Suppressor macrophage (primary cell): ENCODE results near the gene FRMD4A.

Experiments
- DNase-seq, 4 experiments: peaks; one replicate each; pipeline ENCODE4 v3.0.0-alpha.2; 2020 to 2022

The FRMD4A gene

DNA sequence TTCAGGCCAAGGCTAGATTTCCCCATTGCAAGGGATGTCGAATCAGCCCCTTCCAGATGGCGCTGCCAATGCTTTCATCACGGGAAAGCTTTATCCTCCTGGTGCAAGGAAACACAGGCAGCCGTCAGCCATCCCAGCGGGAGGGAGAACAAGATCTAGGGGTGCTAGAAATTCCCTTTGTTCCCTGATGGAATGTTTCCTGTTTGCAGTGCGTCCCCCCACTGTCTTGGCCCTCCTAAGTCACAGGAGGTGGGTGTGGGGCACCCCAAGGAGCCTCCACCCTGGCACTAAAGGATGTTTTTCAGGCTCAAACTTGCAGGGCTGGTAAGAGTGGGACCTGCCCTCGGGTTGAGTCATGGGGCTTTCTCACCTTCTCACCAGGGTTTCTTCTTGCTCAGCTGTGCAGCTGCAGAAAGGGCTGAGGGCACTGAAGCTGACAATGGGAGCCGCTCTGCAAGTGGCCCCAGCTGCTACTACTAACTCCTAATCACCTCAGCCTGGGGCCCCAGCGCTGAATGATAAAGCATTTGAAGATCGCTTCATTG is 640.4 kb downstream of the FRMD4A start:
- DNase-seq = no peak

DNA sequence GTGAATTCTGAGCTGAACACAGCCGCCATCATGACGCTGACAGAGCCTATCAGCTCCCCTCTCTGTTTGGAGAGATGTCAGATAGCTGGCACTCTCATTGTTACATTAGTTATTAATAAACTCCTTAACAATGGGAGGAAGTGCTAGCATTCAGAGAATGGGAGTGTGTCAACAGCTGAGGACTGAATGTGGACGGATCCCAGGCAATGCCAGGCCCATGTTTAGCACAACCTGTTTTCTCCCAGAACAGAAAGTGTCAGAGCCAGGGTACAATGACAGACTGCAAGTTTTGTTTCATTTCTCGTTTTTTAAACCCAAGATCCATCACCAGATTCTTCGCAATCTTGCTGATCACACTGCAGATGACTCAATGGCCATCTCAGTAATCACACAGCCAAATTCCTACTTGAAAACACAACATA is 644.4 kb downstream of the FRMD4A start:
- DNase-seq = peak; percentile 64 to 86 (median 75)

DNA sequence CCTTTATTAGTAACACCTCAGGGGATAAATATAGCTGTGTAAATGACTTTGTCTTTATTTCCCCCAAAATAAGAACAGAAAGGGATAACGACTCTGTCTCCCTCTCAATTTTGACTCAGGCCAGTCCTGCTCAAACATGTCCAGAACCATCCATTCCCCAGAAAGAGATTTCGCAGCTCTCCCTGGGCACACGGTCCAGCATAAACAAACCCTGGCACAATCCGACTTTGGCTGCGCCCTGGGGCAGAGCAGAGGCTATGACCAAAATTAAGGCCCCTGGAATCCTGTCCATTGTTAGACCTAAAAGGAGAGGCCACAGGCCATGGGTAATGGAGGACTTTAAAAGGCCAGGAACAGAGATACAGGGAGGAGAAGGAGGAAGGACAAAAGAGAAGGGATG is 644.8 kb downstream of the FRMD4A start:
- no peak for DNase-seq

DNA sequence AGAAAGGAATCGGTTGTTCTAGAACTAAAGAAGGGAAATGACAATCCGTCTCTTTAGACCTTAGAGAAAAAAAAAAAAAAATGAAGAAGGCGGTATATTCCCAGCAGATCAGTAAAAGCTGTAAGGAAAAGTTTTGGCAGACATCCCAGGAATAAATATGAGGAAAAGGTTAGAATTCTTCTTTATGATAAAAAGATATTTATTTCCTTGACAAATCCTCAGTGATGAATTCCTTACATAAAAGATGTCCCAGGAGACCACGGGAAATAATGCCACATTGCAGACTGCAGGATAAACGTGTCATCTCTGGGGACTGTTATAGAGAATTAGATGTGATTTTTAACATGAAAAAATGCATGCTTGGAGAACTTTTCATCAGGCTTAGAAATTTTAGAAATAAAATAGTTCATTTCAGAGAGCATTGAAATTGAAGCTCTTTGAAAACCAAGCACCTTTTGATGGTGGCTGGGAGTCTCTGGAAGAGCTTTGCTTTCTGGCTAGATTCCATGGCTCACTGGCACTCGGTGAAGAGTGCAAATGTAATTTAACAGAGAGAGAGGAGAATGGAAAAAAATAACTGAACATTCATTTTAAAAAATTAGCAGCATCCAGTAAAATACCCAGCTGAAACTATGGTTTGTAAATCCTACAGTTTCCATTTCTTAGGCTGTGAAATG is 645.8 kb downstream of the FRMD4A start:
- DNase-seq = no peak

DNA sequence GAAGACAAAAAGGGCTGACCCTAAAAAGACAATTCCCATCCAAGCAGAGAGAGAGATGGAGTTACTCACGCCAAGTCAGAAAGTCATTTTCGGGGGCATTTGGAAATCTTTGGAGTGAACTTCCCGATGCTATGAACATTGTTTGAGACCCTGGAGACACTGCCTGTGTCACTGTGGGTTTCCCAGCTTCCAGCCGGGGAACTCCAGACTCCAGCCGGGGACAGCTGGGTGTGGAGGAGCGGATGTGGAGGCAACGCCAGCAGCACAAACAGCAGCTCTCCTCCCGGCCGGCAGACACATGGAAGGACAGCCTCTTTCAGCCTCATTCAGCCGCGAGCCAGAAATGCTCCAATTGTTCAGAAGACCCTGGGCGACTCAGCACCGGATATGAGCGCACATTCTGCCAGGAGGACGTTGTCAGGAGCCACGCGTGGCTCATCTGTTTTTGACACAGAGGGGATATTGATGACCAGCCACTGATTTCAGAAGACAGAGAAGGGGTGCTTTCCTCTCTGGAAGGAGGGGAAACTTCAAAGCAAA is 646.4 kb downstream of the FRMD4A start:
- no peak for DNase-seq

DNA sequence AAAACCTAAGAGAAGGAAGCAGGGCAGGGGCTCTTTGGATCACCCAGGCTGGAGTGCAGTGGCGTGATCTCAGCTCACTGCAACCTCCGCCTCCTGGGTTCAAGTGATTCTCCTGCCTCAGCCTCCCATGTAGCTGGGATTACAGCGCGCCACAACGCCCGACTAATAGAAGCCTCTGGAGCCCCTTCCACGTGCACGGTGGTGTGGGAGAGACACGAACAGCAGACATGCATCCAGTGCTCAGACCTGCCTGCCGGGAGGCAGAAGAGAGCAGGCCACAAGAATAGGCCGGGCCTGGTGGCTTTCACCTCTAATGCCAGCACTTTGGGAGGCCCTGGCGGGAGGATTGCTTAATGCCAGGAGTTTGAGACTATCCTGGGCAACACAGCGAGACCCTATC is 647.7 kb downstream of the FRMD4A start:
- DNase-seq = no peak

DNA sequence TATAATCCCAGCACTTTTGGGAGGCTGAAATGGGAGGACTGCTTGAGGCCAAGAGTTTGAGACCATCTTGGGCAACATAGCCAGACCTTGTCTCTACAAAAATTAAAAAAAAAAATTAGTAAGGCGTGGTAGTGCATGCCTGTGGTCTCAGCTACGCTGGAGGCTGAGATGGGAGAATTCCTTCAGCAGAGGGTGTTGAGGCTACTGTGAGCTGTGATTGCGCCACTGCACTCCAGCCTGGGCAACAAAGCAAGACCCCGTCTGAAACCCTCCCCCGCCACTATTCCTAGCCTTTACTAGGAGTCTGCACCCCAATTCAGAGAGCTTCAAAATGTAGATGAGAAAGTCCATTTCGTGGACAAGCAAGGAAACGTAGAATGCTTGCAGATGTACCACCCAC is 648.8 kb downstream of the FRMD4A start:
- no peak for DNase-seq

DNA sequence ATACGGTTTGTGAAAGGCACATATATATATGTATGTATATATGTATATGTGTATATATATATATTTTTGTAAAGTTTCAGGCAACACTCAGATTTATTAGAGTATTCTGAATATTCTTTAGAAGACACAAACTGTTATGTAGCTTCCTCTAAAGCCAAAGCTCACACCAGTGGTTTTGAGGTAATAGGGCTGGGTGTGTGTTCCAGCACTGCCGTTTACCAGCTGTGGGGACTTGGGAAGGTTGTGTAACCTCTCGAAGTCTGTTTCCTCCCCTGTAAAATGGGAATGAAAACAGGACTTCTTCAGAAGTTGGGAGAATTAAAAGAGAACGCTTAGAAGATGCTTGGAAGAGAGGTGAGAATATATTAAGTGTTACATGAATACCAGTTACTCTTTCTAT is 649.2 kb downstream of the FRMD4A start:
- no peak for DNase-seq

DNA sequence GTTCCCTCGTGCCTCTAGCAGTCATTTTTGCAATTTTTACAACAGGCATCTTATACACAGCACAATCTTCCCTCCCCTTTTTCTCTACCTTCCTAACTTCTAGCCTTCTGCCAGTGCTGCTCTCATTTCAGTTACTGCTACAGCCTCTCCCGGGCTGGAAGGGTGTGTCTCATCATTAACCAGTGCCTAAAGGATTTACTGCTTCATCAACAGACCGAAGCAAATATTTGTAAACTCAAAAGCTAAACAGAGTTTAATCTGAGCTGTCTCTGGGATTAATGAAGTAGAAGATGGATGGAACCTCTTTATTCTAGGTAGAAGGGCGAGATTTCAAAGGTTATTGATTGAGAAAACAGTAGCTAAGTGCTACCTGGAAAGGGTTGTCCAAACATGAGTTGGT is 649.6 kb downstream of the FRMD4A start:
- DNase-seq = no peak

DNA sequence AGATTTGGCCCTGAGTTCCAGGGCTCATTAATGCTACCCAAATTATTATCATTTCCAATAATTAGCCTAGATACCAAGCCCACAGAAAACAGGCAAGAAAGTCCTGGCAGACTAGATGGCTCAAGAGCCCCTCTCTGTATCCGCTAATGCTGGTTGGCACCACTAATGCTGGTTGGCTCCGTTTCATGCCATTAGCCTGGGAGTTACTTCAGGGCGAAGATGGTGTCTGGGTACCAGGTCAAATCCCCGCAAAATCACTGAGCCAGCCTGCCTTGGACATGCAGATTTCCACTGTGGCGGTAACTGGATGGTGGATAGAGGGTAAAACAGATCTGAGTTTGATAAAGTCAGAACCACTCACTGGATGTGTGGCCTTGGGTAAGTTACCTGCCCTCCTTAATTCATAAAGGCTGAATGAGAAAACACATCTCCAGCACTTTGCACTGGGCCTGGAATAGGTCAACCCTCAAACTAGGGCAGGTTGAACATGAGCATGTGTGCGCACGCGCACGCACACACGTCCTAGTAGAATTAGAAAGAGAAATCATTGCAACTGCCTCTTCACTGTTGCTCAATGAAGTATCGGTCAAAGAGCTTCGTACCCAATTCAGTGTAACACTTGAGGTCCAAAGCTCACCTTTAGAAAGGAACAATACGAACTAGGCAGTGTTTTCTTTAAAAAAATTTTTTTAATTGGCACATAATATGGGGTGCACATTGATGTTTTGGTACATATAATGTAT is 652.5 kb downstream of the FRMD4A start:
- DNase-seq = no peak

DNA sequence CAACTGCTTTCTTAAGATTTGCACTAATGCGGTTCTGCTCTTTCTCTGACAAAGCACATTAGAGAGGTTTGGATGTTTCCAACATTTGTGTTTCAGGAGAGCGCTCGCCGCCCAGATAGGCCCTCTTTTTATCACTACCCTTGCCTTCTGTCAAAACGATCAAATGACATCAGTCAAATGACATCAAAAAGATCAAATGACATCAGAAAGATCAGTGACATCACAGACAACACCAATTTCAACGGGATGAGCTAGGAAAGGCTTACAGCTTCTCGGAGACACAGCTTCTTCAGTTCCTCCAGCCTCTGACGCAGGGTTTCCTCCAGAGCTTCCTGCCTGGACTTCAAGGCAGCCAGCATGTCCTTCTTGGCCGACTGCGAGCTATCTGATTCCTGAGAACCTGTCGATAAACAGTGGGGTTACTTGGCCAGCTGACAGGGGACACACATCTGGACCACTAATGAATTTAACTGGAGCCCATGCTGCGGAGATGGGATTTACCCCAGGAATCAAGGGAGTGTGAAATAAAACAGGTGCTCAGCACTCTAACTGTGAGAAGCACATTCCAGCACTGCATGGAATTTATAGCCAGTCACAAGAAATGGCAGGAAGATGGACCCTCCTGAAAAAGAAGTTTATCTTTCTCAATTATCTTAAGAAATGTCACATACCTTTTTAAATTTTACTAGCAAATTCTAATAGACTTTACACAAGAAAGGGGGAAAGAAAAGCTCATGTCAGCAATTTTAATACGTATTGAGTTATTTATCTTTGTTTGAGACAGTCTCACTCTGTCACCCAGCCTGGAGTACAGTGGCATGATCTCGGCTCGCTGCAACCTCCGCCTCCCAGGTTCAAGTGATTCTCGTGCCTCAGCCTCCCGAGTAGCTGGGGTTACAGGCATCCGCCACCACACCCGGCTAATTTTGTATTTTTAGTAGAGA is 655.8 kb downstream of the FRMD4A start:
- DNase-seq = peak in 1 of 4 experiments; percentile 10

DNA sequence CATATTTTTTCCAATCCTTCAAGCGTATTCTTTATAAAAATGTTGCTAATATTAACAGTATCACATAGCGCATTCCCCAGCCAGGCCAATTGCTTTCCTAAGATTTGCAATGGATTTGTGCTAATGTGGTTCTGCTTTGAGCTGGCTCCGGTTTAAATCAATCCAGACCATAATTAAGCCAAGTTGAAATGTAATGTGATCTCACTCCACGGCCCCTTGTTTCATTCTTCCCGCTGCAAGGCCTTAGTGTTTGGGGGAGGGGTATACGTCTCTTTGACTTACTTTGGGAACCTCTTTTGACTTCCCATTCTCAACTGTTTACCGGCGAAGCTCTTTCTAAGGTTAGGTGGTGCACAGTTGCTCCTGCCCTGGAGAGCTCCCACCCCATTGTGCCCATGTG is 657.6 kb downstream of the FRMD4A start:
- no peak for DNase-seq

DNA sequence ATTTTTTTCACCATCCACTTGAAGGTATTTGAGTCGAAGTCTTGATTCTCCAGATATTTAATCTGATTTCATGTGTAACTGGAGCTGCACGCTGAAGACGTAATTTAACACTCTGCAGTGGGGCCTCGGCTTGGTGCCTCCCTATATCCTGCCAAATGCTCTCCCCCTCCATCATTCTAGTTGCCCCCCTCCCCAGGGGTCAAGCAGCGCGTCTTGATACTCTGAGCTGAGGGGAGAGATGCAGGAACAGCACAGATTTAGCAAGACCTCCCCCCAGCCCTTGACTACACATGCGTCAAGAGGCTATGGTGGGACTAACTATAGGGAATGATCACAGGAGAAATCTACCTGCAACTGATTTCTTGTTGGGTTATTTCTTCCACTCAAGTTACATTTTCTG is 658.2 kb downstream of the FRMD4A start:
- DNase-seq = no peak

DNA sequence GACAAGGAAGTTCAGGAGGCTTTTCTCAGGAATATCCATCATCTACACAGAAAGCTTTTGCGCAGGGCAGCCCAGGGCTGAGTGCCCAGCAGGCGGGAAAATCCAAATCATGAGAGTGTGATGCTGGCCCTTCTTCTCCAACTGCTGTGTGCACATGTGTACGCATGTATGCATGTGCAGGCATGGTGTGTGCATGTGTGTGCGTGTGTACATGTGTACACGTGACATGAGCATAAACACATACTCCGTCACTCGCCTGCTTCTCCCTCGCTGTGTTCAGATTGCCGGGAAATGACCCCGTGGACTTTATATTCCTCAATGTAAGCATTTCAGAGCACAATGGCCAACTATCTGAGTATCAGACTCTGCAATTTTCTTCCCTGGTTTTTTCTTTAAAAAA is 658.8 kb downstream of the FRMD4A start:
- DNase-seq = no peak

DNA sequence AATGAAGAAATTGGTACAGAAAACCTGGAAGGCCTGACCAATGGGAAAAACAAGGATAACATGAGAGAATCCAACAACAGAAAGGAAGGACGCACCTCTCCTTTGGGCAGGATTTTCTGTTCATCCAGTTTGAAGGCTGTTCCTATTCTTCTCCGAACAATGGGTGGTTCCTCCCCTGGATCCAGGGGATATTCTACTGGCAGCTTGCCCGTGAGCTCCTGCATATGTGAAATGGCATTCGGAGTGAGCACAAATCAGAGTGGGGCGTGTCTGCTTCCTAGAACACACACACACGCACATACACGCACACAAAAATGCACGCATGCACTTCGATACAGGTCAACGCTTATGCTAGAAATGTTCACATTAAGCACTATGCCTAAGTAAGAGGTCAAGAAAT is 660.4 kb downstream of the FRMD4A start:
- no peak for DNase-seq

DNA sequence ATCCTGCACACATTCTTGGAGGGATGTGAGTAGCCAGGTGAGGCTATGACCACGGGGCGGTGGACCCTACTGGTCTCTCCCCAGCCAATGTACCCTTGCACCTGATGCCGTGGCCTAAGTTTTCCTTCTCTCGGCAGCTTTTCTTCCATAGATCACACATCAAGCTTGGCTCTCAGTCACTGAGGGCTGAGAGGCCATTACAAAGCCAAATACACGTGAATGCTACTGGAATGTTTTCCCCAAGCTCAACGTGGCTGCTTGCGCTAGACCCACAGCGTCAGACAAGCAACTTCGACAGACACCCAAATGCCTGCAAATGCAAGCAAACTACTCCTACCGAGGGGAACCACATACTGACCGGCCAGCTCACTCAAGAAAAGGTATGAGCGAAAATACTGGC is 660.8 kb downstream of the FRMD4A start:
- DNase-seq = no peak

DNA sequence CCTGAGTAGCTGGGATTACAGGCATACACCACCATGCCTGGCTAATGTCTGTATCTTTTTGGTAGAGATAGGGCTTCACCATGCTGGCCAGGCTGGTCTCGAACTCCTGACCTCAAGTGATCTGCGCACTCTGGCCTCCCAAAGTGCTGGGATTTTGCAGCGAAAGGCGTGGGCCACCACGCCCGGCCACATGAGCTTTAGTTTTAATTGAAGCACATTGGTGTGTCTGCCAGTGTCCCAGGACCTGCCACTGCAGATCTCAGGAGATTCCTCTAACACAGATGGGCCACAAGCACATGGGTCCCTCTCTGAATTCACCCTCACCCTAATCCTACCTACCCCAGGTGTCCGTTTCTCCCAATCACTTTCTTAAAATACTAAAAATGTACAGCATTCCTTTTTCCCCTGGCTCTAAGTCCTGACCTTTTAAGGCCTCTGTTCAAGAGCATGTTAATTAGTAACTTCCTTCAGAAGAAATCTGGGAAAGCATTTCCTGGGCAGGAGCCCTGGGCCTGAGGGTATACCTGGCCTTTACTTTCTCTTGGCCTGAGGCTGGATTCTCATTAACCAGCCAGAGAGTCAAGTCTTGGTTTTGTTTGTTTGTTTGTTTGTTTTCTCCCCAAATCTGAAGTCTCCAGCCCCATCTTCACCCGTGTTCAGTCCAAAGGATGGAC is 661.4 kb downstream of the FRMD4A start:
- no peak for DNase-seq

DNA sequence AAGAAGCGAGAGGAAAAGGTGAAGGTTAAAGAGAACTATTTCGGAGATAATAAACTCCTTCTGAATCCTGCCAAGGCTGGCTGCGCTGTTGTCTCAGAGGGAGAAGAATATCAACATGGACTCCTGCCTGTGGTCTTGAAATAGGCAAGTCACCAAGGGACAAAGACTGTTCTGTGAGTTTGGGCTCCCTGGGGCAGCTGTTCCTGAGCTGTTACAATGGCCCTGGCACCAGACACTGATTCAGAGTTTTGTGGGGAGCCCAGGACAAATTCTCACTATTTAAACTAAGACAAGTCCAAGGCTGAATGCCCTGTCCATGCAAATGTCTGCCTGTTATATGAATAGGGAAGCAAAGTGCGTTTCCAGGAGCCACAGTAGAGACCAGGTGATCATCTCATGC is 662.6 kb downstream of the FRMD4A start:
- DNase-seq = no peak

DNA sequence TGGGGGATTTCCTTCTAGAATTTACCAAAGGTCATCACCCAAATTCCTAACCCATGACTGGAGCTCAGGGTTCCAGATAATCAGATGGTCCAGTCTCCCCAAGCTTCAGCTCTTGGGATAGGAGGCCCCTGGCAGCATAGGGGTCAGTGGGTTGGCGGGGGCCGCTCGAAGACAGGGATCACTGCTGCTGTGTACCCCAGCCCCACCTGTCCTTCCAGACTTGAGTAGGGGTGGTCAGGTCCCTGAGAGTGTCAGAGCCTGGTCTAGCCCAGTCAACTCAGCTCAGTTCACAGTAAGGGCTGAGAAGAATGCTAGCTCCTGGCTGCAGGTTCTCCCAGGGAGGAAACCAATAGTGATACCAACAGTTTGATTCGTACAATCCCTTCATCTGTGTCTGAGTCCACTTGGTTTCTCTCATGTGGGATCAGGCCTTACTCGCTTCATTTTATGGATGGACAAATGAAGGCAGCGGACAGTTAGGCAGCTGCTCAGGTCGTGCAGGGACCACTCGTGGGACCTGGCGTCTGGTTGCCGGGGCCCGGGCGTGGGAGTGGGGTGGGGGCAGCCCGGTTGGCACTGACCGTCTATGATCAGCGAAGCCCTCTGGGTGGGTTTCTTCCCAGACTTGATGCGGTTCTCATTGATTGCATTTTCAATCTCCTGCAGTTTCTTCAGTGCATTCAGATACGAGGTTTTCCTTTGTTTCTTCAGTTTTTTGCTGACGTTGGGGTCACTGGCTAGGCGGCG is 665.0 kb downstream of the FRMD4A start:
- no peak for DNase-seq

DNA sequence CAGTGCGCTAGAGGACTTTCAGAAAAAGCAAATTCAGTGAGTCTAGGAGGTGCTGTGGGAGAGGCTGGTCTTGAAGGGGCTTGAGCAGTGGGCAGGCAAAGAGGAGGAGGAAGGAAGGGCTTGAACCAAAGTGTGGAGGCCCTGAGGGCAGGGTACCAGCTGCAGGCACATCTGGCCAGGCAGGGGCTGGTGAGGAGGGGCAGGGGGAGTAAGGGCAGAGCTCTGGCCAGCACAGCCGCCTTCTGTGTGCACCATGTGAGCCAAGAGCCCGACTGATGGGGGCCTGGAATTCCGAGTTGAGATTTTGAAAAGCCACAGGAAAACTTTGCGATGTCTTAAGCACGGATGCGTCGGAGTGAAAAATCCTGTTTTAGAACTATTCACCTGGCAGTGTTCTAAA is 669.5 kb downstream of the FRMD4A start:
- no peak for DNase-seq

DNA sequence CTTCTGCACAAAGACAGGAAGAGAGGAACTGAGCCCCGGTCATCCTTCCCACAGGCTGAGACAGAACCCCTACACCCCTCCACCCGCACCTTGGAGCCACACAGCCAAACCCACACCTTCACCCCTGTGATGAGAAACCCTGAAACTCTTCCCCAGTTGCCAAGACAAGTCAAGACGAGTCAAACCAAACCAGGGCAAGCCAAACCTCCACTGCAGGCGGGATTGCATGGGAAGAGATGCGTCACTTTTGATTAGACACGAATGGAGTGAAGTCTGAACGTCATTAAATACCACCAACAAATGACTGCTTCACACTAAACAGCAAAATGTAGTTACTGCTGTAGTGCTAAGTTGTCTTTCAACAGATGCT is 670.2 kb downstream of the FRMD4A start:
- DNase-seq = no peak
